HEK293 (cell line): Measurements from ENCODE around the gene UTRN.

Experiments
- CTCF ChIA-PET: fragments of 350-600 bp; formaldehyde crosslinking; extraction: SDS; loops from one replicate; lab custom pipeline; 2021; ENCODE audit warnings: antibody characterized with exemption; lab: Yijun Ruan, JAX
- POLR2A ChIA-PET: fragments of 300-600 bp; formaldehyde crosslinking; extraction: SDS; loops from one replicate; lab custom pipeline; 2020; ENCODE audit warnings: antibody characterized with exemption, inconsistent platforms; lab: Yijun Ruan, JAX
- H3K27ac ChIP-seq: fragments of 200-500 bp; sonication (Bioruptor generic); 2 replicates; pipeline ENCODE4 v1.5.1; 2014; ENCODE audit warnings: low read depth, low read length, control low read depth, inconsistent platforms; ENCODE audit errors: extremely low read depth
- H3K36me3 ChIP-seq, 2 experiments: fragments of 200-500 bp in 1 of 2; sonication (Bioruptor generic) in 1 of 2; 1 replicate in 1 of 2; 2 replicates in 1 of 2; pipeline ENCODE4 v1.5.1; 2014 to 2017; ENCODE audit warnings: inconsistent platforms in 2 of 2, low read length in 2 of 2; ENCODE audit not compliant: control insufficient read depth in 2 of 2, insufficient read depth in 1 of 2
- H3K4me1 ChIP-seq: fragments of 200-500 bp; sonication (Bioruptor generic); 2 replicates; pipeline ENCODE4 v1.5.1; 2014; ENCODE audit warnings: mild to moderate bottlenecking, low read length, inconsistent platforms; ENCODE audit not compliant: control insufficient read depth, insufficient read depth
- H3K4me3 ChIP-seq: 2 replicates; pipeline ENCODE4 v1.5.1; 2011; ENCODE audit warnings: low read depth, mild to moderate bottlenecking, control low read depth, low read length, moderate library complexity
- H3K9me3 ChIP-seq: fragments of 200-500 bp; sonication (Bioruptor generic); 2 replicates; pipeline ENCODE4 v1.5.1; 2014; ENCODE audit warnings: low read depth, low read length, inconsistent platforms; ENCODE audit not compliant: control insufficient read depth, insufficient read depth
- AEBP2 ChIP-seq: fragments of 450-650 bp; formaldehyde crosslinking; IDR thresholded peaks from 2 replicates; pipeline ENCODE4 v1.5.1; 2016; ENCODE audit warnings: missing biosample characterization, missing genetic modification characterization, borderline replicate concordance
- BCL11A ChIP-seq: fragments of 450-650 bp; formaldehyde crosslinking; IDR thresholded peaks from 2 replicates; pipeline ENCODE4 v1.5.1; 2016; ENCODE audit warnings: low read depth, missing biosample characterization, missing genetic modification characterization
- GLIS2 ChIP-seq: fragments of 450-650 bp; formaldehyde crosslinking; IDR thresholded peaks from 2 replicates; pipeline ENCODE4 v1.5.1; 2016; ENCODE audit warnings: missing biosample characterization, missing genetic modification characterization
- HIC1 ChIP-seq: fragments of 450-650 bp; formaldehyde crosslinking; IDR thresholded peaks from 2 replicates; pipeline ENCODE4 v1.5.1; 2016; ENCODE audit warnings: missing biosample characterization, missing genetic modification characterization
- KLF1 ChIP-seq: fragments of 450-650 bp; formaldehyde crosslinking; IDR thresholded peaks from 2 replicates; pipeline ENCODE4 v1.5.1; 2016; ENCODE audit warnings: missing biosample characterization, missing genetic modification characterization
- KLF17 ChIP-seq: fragments of 450-650 bp; formaldehyde crosslinking; IDR thresholded peaks from 2 replicates; pipeline ENCODE4 v1.5.1; 2016; ENCODE audit warnings: missing biosample characterization, missing genetic modification characterization
- PRDM1 ChIP-seq: fragments of 450-650 bp; formaldehyde crosslinking; IDR thresholded peaks from 2 replicates; pipeline ENCODE4; 2016; ENCODE audit warnings: missing biosample characterization, missing genetic modification characterization
- REPIN1 ChIP-seq: fragments of 450-650 bp; formaldehyde crosslinking; IDR thresholded peaks from 2 replicates; pipeline ENCODE4 v1.5.1; 2017; ENCODE audit warnings: missing biosample characterization, missing genetic modification characterization, low read depth
- SP3 ChIP-seq: fragments of 450-650 bp; formaldehyde crosslinking; IDR thresholded peaks from 2 replicates; pipeline ENCODE4 v1.5.1; 2016; ENCODE audit warnings: missing biosample characterization, missing genetic modification characterization
- WT1 ChIP-seq: fragments of 450-650 bp; formaldehyde crosslinking; IDR thresholded peaks from 2 replicates; pipeline ENCODE4 v1.5.1; 2016; ENCODE audit warnings: missing biosample characterization, missing genetic modification characterization
- YY1 ChIP-seq: fragments of 450-650 bp; formaldehyde crosslinking; IDR thresholded peaks from 2 replicates; pipeline ENCODE4 v1.5.1; 2018; ENCODE audit warnings: missing biosample characterization, missing genetic modification characterization
- ZEB2 ChIP-seq: fragments of 450-650 bp; formaldehyde crosslinking; IDR thresholded peaks from 2 replicates; pipeline ENCODE4 v1.5.1; 2016; ENCODE audit warnings: missing biosample characterization, missing genetic modification characterization
- ZFP69B ChIP-seq: fragments of 450-650 bp; formaldehyde crosslinking; IDR thresholded peaks from 2 replicates; pipeline ENCODE4 v1.5.1; 2016; ENCODE audit warnings: missing biosample characterization, missing genetic modification characterization
- ZNF133 ChIP-seq: fragments of 450-650 bp; formaldehyde crosslinking; IDR thresholded peaks from 2 replicates; pipeline ENCODE4 v1.5.1; 2016; ENCODE audit warnings: missing biosample characterization, missing genetic modification characterization
- ZNF311 ChIP-seq: fragments of 450-650 bp; formaldehyde crosslinking; IDR thresholded peaks from 2 replicates; pipeline ENCODE4 v1.5.1; 2017; ENCODE audit warnings: missing biosample characterization, missing genetic modification characterization, borderline replicate concordance
- ZNF324 ChIP-seq: fragments of 450-650 bp; formaldehyde crosslinking; IDR thresholded peaks from 2 replicates; pipeline ENCODE4 v1.5.1; 2016; ENCODE audit warnings: missing biosample characterization, missing genetic modification characterization
- ZNF354C ChIP-seq: fragments of 450-650 bp; formaldehyde crosslinking; IDR thresholded peaks from 2 replicates; pipeline ENCODE4 v1.5.1; 2016; ENCODE audit warnings: missing biosample characterization, missing genetic modification characterization, low read depth, borderline replicate concordance
- ZNF362 ChIP-seq: fragments of 450-650 bp; formaldehyde crosslinking; IDR thresholded peaks from 2 replicates; pipeline ENCODE4 v1.5.1; 2016; ENCODE audit warnings: missing biosample characterization, missing genetic modification characterization
- ZNF394 ChIP-seq: fragments of 450-650 bp; formaldehyde crosslinking; IDR thresholded peaks from 2 replicates; pipeline ENCODE4 v1.5.1; 2016; ENCODE audit warnings: missing biosample characterization, missing genetic modification characterization, mild to moderate bottlenecking, moderate library complexity, borderline replicate concordance
- ZNF433 ChIP-seq: fragments of 450-650 bp; formaldehyde crosslinking; IDR thresholded peaks from 2 replicates; pipeline ENCODE4 v1.5.1; 2016; ENCODE audit warnings: missing biosample characterization, missing genetic modification characterization, low read depth
- ZNF677 ChIP-seq: fragments of 450-650 bp; IDR thresholded peaks from 2 replicates; pipeline ENCODE4 v1.5.0; 2018; ENCODE audit warnings: missing biosample characterization, mild to moderate bottlenecking, missing genetic modification characterization, moderate library complexity
- ZSCAN16 ChIP-seq: fragments of 450-650 bp; formaldehyde crosslinking; IDR thresholded peaks from 2 replicates; pipeline ENCODE4 v1.5.1; 2016; ENCODE audit warnings: missing biosample characterization, missing genetic modification characterization

The UTRN gene

GRCh38 chr6:144305985-144306384, 20.9 kb downstream of the UTRN start:
- TF ChIP-seq BCL11A (tag by site-specific recombination), result no peak
- peak; percentile 62 for TF ChIP-seq PRDM1 (tag by site-specific recombination)
- TF ChIP-seq, all 188 proteins: peak for 1
- CTCF ChIA-PET, result interaction anchor here (1.0 kb wide), 1 partner anchor 87 kb away, joined by 3 read pairs; no protein-coding TSS in a partner anchor
- Histone ChIP-seq H3K4me1 (0 out of 2 replicates have a peak, but pooled peaks cover 6% of the 10 kb centered on the region), H3K27ac (no peak overlapping the region), H3K4me3 (no peak overlapping the region), H3K9me3 (no peaks in the 10 kb centered on the region), H3K36me3 (peaks cover 0 to 15% of the 10 kb centered on the region in 2 experiments; a peak in 2 of 3 replicates)
- POLR2A ChIA-PET, result no interaction called here

GRCh38 chr6:144307880-144308279, 22.7 kb downstream of the UTRN start:
- CTCF ChIA-PET, result interaction anchor here (0.6 kb wide), 1 partner anchor 33 kb away, joined by 3 read pairs; no protein-coding TSS in a partner anchor
- no peak for TF ChIP-seq SP3 (tag by site-specific recombination)
- no peak for TF ChIP-seq ZNF354C (tag by site-specific recombination)
- peak; percentile 53; the same call in 1 of the 2 replicates for TF ChIP-seq PRDM1 (tag by site-specific recombination)
- TF ChIP-seq ZNF311 (tag by site-specific recombination), result no peak
- TF ChIP-seq, all 188 proteins: peak for 1
- Histone ChIP-seq H3K36me3 (peaks cover 0 to 15% of the 10 kb centered on the region in 2 experiments; a peak in 2 of 3 replicates), H3K4me1 (0 out of 2 replicates have a peak, but pooled peaks cover 7% of the 10 kb centered on the region), H3K27ac (no peak overlapping the region), H3K9me3 (no peaks in the 10 kb centered on the region), H3K4me3 (no peak overlapping the region)
- POLR2A ChIA-PET, result no interaction called here

GRCh38 chr6:144310765-144311164, 25.6 kb downstream of the UTRN start:
- peaks cover 17% of the 10 kb centered on the region for H3K4me1 ChIP-seq
- POLR2A ChIA-PET, result interaction anchor here (1.3 kb wide), 1 partner anchor 24 kb away, joined by 5 read pairs; no protein-coding TSS in a partner anchor
- no peak overlapping the region for H3K27ac ChIP-seq
- H3K9me3 ChIP-seq, result no peaks in the 10 kb centered on the region
- TF ChIP-seq SP3 (tag by site-specific recombination) (no peak), KLF1 (tag by site-specific recombination) (no peak), AEBP2 (tag by site-specific recombination) (no peak), WT1 (tag by site-specific recombination) (no peak), ZSCAN16 (tag by site-specific recombination) (no peak), ZNF677 (tag by site-specific recombination) (no peak), ZNF324 (tag by site-specific recombination) (no peak), YY1 (no peak)
- H3K36me3 ChIP-seq, result peaks cover 0 to 15% of the 10 kb centered on the region in 2 experiments; a peak in 2 of 3 replicates
- H3K4me3 ChIP-seq, result no peak overlapping the region
- CTCF ChIA-PET, result interaction anchor here (0.6 kb wide), 2 partner anchors 157 to 209 kb away, joined by 3 read pairs; no protein-coding TSS in a partner anchor

- Histone ChIP-seq H3K27ac (no peak overlapping the region), H3K9me3 (no peaks in the 10 kb centered on the region), H3K4me3 (no peak overlapping the region), H3K36me3 (peaks cover 0 to 15% of the 10 kb centered on the region in 2 experiments; a peak in 2 of 3 replicates), H3K4me1 (peaks cover 16% of the 10 kb centered on the region)
- ChIA-PET POLR2A (interaction anchor here (1.3 kb wide), 1 partner anchor 25 kb away, joined by 5 read pairs; no protein-coding TSS in a partner anchor), CTCF (interaction anchor here (0.6 kb wide), 2 partner anchors 157 to 208 kb away, joined by 3 read pairs; no protein-coding TSS in a partner anchor)
- TF ChIP-seq ZNF362 (tag by site-specific recombination) (no peak), KLF17 (tag by site-specific recombination) (no peak), GLIS2 (no peak), ZNF433 (no peak), HIC1 (tag by site-specific recombination) (no peak), ZNF133 (tag by site-specific recombination) (no peak), REPIN1 (tag by site-specific recombination) (no peak), ZEB2 (no peak), ZNF394 (tag by site-specific recombination) (no peak), ZFP69B (tag by site-specific recombination) (no peak)
Observed at GRCh38 chr6:144311361-144311760, 26.2 kb downstream of the UTRN start.
